HUES64 (cell line): Measurements from ENCODE around the gene SNX8.

Experiments
- H3K27ac ChIP-seq: 2 replicates; pipeline ENCODE4 v1.7.0; 2013; ENCODE audit warnings: low read depth, low read length, inconsistent platforms
- H3K27me3 ChIP-seq: 2 replicates; pipeline ENCODE4 v1.6.1; 2013; ENCODE audit warnings: mild to moderate bottlenecking, low read length; ENCODE audit not compliant: insufficient read depth
- H3K36me3 ChIP-seq: 2 replicates; pipeline ENCODE4 v1.6.1; 2013; ENCODE audit warnings: mild to moderate bottlenecking, low read length; ENCODE audit not compliant: insufficient read depth
- H3K4me1 ChIP-seq: 2 replicates; pipeline ENCODE4 v1.6.1; 2013; ENCODE audit warnings: mild to moderate bottlenecking, low read length, moderate library complexity; ENCODE audit not compliant: insufficient read depth
- H3K4me3 ChIP-seq: 2 replicates; pipeline ENCODE4 v1.5.1; 2013; ENCODE audit warnings: mild to moderate bottlenecking, low read length, moderate library complexity
- H3K9ac ChIP-seq: 2 replicates; pipeline ENCODE4 v1.6.1; 2013; ENCODE audit warnings: mild to moderate bottlenecking, low read depth, low read length
- H3K9me3 ChIP-seq: 2 replicates; pipeline ENCODE4 v1.6.1; 2013; ENCODE audit warnings: low read depth, low read length; ENCODE audit not compliant: insufficient read depth
- WGBS: fragments of 150-250, 120-280 bp; methylation state at CpG from one replicate; pipeline ENCODE4 v1.1.7; 2013; ENCODE audit warnings: missing lambda C conversion rate; 5-methylcytosine and 5-hydroxymethylcytosine counted together

Gene SNX8

DNA sequence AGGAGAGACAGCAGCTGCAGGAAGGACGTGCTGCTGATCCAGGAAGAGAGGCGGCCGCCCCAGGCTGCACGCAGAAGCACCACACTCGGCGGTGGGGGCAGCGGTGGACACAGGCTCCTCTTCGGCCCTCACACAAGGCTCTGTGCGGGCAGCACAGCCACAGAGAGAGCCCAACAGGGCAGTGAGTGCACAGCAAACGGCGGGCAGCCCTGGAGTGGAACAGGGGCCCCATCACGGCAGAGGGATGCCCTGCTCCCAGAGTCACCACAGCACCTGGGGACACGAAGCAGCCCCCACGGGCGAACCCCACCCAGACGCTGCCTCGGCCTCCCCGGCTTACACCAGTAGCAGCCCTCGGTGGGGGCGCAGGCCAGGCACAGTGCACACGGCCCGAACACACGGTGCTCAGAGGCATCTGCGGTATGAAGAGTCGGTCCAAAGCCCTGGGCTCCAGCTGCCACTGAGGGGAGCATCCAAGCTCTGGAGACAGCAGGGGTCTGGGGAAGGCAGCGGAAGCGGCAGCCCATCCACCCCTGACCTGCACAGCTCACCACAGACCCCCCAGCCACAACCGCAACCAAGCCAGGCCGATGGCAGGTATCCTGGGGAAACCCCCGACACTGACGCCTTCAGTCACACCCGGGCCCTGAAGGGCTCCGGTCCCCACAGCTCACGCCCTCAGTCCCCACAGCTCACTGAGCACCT is 55.4 kb downstream of the SNX8 start:
- peak overlapping the region; percentile 26; the same call in 1 of the 2 replicates for H3K9ac ChIP-seq
- 95% methylated on average over 34 of the region's 34 CpGs for WGBS
- no peak overlapping the region for H3K27ac ChIP-seq
- H3K4me3 ChIP-seq: no peak overlapping the region
- H3K27me3 ChIP-seq: no peaks in the 10 kb centered on the region
- peaks cover 34% of the 10 kb centered on the region for H3K36me3 ChIP-seq
- H3K9me3 ChIP-seq: no peaks in the 10 kb centered on the region
- no peaks in the 10 kb centered on the region for H3K4me1 ChIP-seq

DNA sequence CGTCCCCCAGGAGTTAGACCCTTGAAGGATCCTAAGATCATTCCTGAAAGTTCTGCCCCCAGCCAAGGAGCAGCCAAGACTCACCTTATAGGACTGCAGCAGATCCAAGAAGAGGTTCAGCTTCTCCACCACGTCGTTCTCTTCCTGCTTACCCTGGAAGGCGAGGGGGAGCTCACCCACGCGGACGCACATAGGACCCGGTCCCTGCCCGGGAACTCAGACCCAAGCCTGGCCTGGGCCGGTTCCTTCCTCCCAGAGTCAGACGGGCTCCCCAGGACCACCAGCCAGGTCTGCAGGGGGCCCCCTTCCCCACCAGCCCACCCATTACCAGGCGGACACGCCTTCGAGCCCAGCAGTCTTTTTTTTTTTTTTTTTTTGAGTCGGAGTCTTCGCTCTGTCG is 56.6 kb downstream of the SNX8 start:
- WGBS: 92% methylated on average over 17 of the region's 17 CpGs
- no peak overlapping the region for H3K9ac ChIP-seq
- H3K27me3 ChIP-seq: no peaks in the 10 kb centered on the region

DNA sequence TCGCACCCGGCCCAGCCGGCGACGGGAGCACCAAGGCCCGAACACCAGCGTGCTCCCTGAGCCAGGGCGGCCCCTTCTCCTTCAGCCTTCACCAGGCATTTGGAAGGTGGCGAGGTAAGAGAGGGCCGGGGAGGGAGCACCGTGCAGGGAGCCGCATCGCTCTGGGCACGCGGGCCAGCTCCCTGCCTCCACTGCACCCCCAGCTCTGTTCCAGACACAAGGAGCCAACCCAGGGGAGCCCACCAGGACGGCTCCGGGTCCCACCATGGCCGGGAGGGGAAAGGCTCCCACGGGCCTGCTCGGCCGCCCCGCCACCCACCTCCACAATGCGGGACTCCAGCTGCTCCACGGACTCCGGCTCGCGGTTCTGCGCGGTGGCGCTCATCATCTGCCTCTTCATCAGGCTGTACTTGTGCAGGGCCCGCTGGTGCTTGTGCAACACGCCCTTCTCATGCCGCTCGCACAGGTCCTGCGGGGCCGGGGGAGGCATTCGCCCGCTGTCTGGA is 57.1 kb downstream of the SNX8 start:
- Histone ChIP-seq H3K4me3 (no peak overlapping the region), H3K27ac (no peak overlapping the region), H3K36me3 (peaks cover 28% of the 10 kb centered on the region), H3K27me3 (no peaks in the 10 kb centered on the region), H3K9me3 (no peaks in the 10 kb centered on the region), H3K4me1 (no peaks in the 10 kb centered on the region), H3K9ac (no peak overlapping the region)
- WGBS: 97% methylated on average over 38 of the region's 38 CpGs

More for the DNA sequence above, 56.6 kb downstream of the SNX8 start:
- no peaks in the 10 kb centered on the region for H3K4me1 ChIP-seq
- H3K27ac ChIP-seq: no peak overlapping the region
- H3K36me3 ChIP-seq: peaks cover 28% of the 10 kb centered on the region
- H3K9me3 ChIP-seq: no peaks in the 10 kb centered on the region
- H3K4me3 ChIP-seq: no peak overlapping the region

DNA sequence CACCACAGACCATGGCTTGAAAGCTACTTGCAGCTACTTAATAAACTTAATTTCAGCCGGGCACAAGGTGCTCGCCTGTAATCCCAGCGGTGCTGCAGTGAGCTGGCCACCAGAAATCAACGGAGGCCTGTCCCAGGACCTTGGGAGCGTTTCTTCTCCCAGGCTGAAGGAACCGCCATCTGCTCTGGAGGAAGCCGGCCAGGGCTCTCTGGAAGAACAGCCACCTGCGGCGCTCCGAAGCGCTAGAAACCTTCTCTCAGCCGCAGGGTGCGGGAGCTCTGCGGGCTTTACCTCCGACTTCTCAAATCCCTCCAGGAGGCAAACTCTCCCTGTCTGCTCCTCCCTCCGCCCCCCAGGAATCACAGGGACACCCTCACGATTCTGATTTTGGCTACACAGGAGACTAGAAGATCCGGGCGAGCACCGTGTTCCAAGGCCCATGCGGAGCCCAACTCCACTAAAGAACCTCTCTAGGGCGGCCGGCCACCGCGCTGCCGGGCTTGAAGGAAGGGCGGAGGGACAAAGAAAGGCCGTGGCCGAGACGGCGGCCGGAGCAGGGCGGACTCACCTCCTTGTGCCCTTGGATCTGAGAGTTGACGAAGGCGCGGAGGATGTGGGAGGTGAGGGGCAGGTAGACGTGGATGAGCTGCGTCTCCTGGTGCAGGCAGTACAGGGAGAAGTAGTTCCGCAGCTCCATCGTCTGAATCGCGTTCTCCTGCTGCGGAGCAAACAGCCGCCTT is 57.8 kb downstream of the SNX8 start:
- Histone ChIP-seq H3K27me3 (no peaks in the 10 kb centered on the region), H3K9me3 (no peaks in the 10 kb centered on the region), H3K4me3 (no peak overlapping the region), H3K4me1 (no peaks in the 10 kb centered on the region), H3K36me3 (peaks cover 32% of the 10 kb centered on the region), H3K27ac (no peak overlapping the region), H3K9ac (no peak overlapping the region)
- WGBS: 96% methylated on average over 44 of the region's 44 CpGs

DNA sequence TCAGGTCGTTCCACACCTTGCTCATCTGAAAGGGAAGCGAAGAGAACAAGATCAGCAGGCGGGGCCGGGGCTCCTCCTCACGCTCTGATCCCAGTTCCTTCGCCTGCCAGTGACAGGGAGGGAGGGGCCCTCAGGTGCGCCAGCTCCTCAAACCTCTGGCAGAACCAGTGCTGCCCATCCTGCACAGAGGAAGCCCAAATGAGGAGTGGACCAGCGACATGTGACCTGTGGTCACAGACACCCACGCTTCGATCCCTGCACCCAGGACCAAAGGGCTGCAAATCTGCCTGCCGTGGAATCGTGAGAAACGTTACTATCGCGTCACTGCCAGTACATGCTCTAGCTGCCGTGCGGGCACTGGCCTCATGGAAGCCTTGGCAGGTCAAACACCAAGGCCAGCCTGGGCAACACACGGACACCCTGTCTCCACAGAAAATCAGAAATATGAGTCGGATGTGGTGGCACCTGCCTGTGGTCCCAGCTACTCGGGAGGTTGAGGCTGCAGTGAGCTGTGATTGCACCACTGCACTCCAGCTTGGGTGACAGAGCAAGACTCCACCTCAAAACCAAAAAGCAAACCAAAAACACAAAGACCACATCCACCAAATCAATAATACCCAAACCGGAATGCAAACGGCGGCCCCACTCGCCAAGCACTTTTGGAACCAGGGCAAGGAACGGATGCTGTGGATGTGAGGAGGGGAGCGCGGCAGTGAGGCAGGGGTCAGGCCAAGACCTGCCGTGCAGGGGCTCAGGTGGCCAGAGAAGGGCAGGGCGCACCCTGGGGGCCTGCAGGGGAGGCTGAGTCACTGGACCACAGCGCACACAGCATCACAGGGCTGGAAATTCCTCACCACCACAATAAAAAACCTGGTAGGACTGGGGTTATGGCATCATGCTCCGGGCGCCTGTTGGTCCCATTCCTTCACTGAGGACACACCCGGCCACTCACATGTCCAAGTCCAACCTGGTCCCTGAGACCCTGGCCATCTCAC is 58.8 kb downstream of the SNX8 start:
- Histone ChIP-seq H3K4me1 (no peaks in the 10 kb centered on the region), H3K9me3 (no peaks in the 10 kb centered on the region), H3K27ac (no peak overlapping the region), H3K9ac (no peak overlapping the region), H3K4me3 (no peak overlapping the region), H3K36me3 (peaks cover 34% of the 10 kb centered on the region), H3K27me3 (no peaks in the 10 kb centered on the region)
- 95% methylated on average over 33 of the region's 33 CpGs for WGBS

DNA sequence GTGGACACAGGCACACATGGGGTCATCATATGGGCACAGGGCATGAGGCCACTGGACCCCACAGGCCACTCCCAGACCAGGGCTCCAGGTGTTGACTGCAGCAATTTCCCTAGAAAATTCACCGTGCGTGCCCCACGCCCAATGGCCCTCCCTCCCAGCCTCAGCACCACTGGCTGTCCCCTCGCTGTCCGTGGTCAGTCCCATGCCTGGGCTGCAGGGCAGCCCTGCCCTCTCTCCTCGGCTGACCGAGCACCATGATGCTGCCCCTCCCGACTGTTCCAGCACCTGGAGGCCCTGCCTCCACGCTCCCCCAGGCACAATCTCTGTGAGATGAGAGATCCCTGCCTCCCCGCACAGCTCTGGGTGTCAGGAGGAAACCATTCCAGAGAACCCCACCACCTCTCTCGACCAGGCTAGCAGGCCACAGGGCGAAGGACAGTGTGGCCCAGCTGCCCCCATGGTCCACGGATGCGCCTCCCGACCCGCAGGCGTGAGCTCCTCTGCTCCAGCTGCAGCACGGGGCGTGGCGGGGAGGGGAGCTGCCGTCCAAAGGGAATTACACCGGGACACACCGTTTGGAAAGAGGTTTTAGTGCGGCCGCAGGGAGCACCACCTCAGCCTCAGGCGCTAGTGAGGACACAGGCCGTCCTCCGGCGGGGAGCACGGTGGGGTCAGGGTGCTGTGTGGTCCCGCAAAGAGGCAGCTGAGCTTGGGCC is 59.7 kb downstream of the SNX8 start:
- 95% methylated on average over 31 of the region's 31 CpGs for WGBS
- no peaks in the 10 kb centered on the region for H3K27me3 ChIP-seq
- H3K27ac ChIP-seq: no peak overlapping the region
- no peak overlapping the region for H3K4me3 ChIP-seq
- no peak overlapping the region for H3K9ac ChIP-seq
- H3K9me3 ChIP-seq: no peaks in the 10 kb centered on the region
- no peaks in the 10 kb centered on the region for H3K4me1 ChIP-seq
- H3K36me3 ChIP-seq: peaks cover 38% of the 10 kb centered on the region

DNA sequence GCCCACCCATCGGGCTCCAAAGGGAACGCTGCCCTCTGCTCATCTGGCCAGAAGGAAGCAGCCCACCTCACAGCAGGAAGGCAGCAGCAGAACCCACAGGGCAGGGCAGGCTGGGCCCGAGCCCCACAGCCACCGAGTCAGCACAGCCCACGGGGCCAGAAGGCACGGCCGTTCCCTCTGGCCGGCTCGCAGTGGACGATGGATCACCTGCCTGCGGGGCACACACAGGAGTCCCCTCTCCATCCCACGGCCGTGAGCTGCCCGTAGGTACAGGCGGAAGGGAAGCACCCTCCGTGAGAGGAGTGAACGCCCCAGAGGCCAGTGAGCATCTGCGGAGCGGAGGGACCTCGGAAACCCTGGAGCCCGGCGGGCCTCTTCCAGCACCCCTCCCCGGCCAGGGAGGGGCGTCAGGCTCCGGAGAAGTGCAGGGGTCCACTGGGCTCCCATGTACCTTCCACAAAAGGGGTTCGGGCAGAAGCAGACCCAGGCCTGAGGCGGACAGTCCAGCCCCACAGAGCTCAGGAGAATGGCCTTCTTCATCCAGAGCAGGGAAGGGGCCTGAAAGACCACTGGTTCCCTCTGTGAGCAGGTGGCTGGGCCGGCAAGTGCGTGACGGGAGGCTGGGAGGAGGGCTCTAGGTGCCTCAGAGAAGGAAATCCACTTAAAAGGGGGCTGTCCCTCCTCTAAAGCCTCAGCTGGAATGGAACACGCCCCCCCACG is 60.6 kb downstream of the SNX8 start:
- no peaks in the 10 kb centered on the region for H3K9me3 ChIP-seq
- no peak overlapping the region for H3K4me3 ChIP-seq
- H3K27me3 ChIP-seq: no peaks in the 10 kb centered on the region
- peaks cover 38% of the 10 kb centered on the region for H3K36me3 ChIP-seq
- no peaks in the 10 kb centered on the region for H3K4me1 ChIP-seq
- 94% methylated on average over 32 of the region's 32 CpGs for WGBS
- H3K9ac ChIP-seq: no peak overlapping the region
- no peak overlapping the region for H3K27ac ChIP-seq

DNA sequence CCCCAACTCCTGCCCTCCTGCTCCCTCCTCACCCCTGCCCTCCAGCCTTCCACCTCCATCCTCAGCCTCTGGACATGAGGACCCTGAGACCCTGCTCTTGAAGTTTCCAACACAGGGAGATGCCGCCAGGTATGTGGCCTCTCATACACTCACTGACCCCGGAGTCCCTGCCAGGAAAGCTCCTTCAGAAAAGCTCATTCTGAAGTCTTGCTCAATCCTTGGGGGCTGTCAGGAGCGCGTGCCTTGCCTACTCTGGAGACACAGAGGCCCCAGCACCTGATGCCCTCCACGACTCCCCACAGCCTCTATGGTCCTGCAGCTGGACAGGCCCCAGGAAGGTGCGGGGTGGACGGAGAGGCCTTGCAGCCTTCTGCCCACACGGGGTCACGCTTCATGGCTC is 61.2 kb downstream of the SNX8 start:
- peaks cover 39% of the 10 kb centered on the region for H3K36me3 ChIP-seq
- no peaks in the 10 kb centered on the region for H3K9me3 ChIP-seq
- no peak overlapping the region for H3K27ac ChIP-seq
- no peaks in the 10 kb centered on the region for H3K27me3 ChIP-seq
- 95% methylated on average over 9 of the region's 9 CpGs for WGBS
- no peak overlapping the region for H3K4me3 ChIP-seq
- H3K9ac ChIP-seq: no peak overlapping the region
- H3K4me1 ChIP-seq: no peaks in the 10 kb centered on the region

DNA sequence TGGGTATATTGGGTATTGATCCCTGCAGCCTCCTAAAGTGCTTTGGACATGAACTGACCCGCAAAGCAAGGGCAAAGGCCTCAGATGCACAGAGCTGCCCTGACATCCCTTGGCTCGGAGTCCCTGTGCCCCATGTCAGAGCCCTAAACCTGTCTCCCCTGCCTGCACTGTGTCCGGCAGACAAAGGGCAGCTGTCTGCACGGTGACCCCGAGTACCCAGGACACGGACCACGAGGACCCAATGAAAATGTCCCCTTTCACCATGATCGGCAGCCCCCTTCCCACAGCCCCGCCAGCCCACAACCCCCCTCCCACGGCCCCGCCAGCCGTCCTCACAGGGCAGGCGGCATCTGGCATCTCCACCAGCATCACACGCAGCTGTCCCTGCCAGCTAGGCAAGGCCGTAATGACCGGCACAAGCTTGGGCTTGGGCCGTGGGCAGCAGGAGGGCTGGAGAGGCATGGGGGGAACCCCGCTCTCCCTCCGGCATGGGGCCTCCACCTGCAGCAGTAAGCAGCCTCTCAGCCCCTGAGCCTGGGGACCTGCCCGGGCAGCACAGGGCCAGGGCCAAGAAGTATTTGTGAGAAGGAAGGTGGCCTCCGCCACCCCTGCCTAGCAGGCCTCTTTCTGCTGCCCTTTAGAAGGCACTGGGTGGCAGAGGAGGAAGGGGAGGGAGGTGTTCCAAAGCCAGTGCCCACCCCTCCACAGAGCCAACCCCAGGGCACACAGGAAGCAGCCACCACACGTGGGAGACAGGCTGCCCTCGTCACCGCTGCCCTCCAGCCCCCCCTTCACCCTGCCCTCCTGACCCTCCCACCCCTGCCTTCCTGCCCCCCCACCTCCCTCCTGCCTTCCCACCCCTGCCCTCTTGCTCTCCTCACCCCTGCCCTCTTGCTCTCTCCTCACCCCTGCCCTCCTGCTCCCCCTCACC is 62.1 kb downstream of the SNX8 start:
- no peaks in the 10 kb centered on the region for H3K27me3 ChIP-seq
- WGBS: 91% methylated on average over 24 of the region's 24 CpGs
- no peaks in the 10 kb centered on the region for H3K9me3 ChIP-seq
- H3K4me1 ChIP-seq: no peaks in the 10 kb centered on the region
- H3K36me3 ChIP-seq: peaks cover 34% of the 10 kb centered on the region
- no peak overlapping the region; the same call in 1 of the 2 replicates for H3K27ac ChIP-seq
- 0 out of 2 replicates have a peak overlapping the region, but pooled peaks have one; percentile 26 for H3K9ac ChIP-seq
- H3K4me3 ChIP-seq: no peak overlapping the region
